ENCODE measurements around the gene PSPN.
"Not testable (repeated sequence)": the region's sequence is repeated elsewhere in the genome, so short reads cannot be mapped to it uniquely, and the experiment has no call there.

PSPN gene

DNA sequence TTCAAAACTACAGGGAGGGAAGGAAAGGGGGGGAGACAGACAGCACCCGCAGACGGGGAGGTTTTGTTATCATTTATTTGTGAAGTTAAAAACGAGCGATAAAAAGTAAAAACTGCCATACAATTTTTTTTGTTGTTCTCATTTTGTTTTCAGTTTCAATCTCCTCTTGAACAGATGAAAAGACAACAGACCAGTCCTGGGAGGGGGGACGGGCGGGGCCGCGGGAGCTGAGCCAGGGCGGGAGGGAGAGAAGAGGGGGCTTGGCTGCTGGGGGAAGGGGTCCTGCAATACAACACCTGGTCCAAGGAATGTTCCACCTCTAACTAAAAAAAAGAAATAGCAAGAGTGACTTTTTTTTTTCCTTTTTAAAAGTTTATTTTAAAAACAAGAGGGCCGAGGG is 37.6 kb upstream of the PSPN start:
- H3K27me3 Mint-ChIP-seq = no peaks in the 10 kb centered on the region
- H3K4me3 Mint-ChIP-seq = no peak overlapping the region
- peaks cover 45% of the 10 kb centered on the region for H3K36me3 Mint-ChIP-seq (ENCODE audit: low read depth)
- no peak overlapping the region for H3K27ac Mint-ChIP-seq
- H3K9me3 Mint-ChIP-seq = no peaks in the 10 kb centered on the region
- no peaks in the 10 kb centered on the region for H3K4me1 Mint-ChIP-seq (ENCODE audit: low read depth)

DNA sequence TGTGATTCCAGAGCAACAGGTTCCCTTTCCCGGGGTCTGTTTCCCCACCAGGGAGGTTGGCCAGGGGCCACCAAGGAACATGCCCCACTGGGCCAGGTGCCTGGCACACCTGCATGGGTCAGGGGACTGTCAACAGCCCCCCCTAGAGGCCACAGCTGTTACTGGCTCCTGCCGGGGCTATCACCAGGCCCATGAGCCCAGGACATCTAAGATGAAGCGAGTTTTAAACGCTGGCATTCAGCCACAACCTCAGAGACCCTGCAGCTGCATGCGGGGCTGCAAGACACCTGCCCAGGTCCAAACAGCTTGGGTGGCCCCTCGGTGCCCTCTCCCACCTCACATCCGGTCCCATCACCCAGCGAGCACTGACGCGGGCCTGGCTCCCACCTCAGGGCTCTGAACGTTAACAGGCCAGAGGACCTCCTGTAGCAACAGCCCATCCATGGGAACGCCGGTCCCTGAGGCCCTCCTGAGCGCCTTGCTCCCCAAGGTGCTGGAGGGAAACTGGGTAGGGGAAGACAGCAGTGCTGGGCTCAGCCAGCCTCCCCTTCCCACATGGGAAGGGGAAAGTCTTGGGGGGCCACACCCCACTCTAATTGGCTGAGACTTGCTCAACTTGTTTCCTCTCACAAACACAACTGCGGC is 36.8 kb upstream of the PSPN start:
- no peak overlapping the region for H3K4me3 Mint-ChIP-seq
- no peaks in the 10 kb centered on the region for H3K27me3 Mint-ChIP-seq
- no peaks in the 10 kb centered on the region for H3K4me1 Mint-ChIP-seq (ENCODE audit: low read depth)
- no peaks in the 10 kb centered on the region for H3K9me3 Mint-ChIP-seq
- peaks cover 40% of the 10 kb centered on the region for H3K36me3 Mint-ChIP-seq (ENCODE audit: low read depth)
- no peak overlapping the region for H3K27ac Mint-ChIP-seq

DNA sequence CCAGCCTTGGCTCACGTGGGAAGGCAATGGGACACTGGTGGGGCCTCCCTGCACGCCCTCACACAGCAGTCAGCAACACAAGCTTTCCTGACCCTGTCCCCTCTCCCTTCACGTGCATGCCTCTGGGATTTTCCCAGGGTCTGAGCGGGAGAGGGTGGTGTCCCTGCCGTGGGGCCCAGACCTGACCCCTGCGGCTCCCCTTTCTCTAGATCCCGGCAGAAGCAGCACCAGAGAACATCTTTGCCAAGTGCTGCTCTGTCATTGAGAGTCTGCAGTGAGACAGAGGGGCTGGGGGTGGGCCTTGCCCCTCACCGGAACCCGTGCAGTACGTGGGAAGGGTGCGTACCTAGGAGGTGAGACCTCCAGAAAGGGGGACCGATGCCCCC is 36.3 kb upstream of the PSPN start:
- H3K4me3 Mint-ChIP-seq = no peak overlapping the region
- H3K27ac Mint-ChIP-seq = no peak overlapping the region
- no peaks in the 10 kb centered on the region for H3K4me1 Mint-ChIP-seq (ENCODE audit: low read depth)
- no peaks in the 10 kb centered on the region for H3K27me3 Mint-ChIP-seq
- H3K9me3 Mint-ChIP-seq = no peaks in the 10 kb centered on the region
- H3K36me3 Mint-ChIP-seq (ENCODE audit: low read depth) = peaks cover 35% of the 10 kb centered on the region

DNA sequence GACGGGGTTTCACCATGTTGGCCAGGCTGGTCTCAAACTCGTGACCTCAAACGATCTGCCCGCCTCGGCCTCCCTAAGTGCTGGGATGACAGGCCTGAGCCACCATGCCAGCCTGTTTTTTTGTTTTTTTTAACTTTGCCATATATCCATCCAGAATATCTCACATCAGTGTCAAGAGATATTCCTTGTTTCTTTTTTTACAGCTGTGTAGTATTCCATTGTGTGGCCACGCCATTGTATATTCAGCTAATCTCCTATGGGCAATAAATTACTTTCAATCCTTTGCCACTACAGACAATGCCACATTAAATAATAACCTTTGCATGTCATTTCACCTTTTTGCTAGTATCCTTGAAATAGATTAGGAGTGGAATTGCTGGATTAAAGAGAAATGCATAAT is 33.6 kb upstream of the PSPN start:
- Mint-ChIP-seq H3K4me3 (no peak overlapping the region), H3K27me3 (no peaks in the 10 kb centered on the region), H3K36me3 (ENCODE audit: low read depth) (peaks cover 17% of the 10 kb centered on the region), H3K4me1 (ENCODE audit: low read depth) (no peaks in the 10 kb centered on the region), H3K27ac (no peak overlapping the region), H3K9me3 (no peaks in the 10 kb centered on the region)

DNA sequence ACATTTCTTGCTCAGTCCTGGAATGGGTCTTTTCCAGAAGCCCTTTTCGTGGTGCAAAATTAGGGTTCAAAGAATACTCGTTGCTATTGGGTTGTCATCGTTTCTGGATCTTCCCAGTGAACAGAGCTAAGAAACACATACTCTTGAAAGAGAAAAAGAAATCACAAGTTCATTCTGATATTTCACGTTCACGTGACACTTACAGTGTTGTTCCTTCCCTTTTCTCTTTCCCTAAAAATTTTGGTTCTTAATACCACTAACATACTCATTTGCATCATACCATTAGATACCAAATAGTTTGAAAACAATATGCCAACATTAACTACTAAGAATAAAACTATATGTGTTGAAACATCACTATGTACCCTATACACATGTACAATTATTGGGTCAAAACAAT is 30.7 kb upstream of the PSPN start:
- Mint-ChIP-seq H3K36me3 (ENCODE audit: low read depth) (no peaks in the 10 kb centered on the region), H3K4me1 (ENCODE audit: low read depth) (no peaks in the 10 kb centered on the region), H3K27me3 (no peaks in the 10 kb centered on the region), H3K27ac (no peak overlapping the region), H3K9me3 (no peaks in the 10 kb centered on the region), H3K4me3 (no peak overlapping the region)

DNA sequence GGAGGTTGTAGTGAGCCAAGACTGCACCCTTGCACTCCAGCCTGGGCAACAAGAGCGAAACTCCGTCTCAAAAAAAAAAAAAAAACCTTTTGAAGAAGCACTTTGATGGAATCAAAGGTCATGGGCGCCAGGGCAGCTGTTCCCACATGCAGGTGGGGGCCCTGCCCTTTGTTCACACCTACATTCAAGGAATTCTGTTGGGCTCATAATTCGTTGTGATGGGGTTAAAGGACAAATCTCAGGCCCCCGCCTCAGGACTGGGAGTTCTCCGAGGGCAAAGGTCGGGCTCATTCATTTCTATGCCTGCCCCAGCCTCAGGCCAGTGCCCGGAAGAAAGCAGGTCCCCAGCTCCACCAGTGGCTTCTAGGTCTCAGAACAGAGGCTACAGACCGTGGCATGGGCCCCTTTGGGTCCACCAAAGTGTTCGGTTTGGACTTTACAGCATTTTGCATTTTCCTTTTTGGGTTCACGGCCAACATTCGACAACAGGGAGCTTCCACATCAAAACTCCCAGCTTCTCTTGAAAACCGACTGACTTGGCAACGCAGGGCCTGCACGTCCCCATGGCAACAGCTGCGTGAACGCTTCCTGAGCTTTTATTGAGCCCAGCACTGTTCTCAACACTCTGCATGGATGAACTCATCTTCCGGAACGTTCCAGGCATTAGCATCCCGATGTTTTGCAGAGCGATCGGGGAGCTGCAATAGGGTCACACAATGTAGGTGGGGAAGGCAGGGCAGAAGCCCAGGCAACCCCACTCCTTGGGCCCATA is 27.3 kb upstream of the PSPN start:
- Mint-ChIP-seq H3K4me3 (no peak overlapping the region), H3K27me3 (no peaks in the 10 kb centered on the region), H3K9me3 (no peaks in the 10 kb centered on the region), H3K4me1 (ENCODE audit: low read depth) (no peaks in the 10 kb centered on the region), H3K27ac (no peak overlapping the region), H3K36me3 (ENCODE audit: low read depth) (no peaks in the 10 kb centered on the region)

DNA sequence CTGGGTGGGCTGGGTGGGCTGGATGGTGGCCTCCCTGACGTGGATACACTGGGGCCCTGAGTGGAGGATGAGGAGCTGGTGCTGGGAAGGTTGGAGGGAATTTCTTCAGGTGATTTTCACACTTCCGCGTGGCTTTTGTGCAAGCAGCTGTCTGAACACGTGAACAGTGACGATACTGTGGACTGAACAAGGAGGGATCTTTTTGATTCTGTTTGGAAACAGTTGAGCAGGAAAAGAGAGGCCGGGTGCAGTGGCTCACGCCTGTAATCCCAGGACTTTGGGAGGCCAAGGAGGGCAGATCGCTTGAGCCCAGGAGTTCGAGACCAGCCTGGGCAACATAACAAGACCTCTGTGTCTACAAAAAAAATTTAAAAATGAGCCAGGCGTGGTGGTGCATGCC is 26.3 kb upstream of the PSPN start:
- no peaks in the 10 kb centered on the region for H3K9me3 Mint-ChIP-seq
- H3K27ac Mint-ChIP-seq = no peak overlapping the region
- no peaks in the 10 kb centered on the region for H3K4me1 Mint-ChIP-seq (ENCODE audit: low read depth)
- no peaks in the 10 kb centered on the region for H3K36me3 Mint-ChIP-seq (ENCODE audit: low read depth)
- H3K4me3 Mint-ChIP-seq = no peak overlapping the region
- H3K27me3 Mint-ChIP-seq = no peaks in the 10 kb centered on the region

DNA sequence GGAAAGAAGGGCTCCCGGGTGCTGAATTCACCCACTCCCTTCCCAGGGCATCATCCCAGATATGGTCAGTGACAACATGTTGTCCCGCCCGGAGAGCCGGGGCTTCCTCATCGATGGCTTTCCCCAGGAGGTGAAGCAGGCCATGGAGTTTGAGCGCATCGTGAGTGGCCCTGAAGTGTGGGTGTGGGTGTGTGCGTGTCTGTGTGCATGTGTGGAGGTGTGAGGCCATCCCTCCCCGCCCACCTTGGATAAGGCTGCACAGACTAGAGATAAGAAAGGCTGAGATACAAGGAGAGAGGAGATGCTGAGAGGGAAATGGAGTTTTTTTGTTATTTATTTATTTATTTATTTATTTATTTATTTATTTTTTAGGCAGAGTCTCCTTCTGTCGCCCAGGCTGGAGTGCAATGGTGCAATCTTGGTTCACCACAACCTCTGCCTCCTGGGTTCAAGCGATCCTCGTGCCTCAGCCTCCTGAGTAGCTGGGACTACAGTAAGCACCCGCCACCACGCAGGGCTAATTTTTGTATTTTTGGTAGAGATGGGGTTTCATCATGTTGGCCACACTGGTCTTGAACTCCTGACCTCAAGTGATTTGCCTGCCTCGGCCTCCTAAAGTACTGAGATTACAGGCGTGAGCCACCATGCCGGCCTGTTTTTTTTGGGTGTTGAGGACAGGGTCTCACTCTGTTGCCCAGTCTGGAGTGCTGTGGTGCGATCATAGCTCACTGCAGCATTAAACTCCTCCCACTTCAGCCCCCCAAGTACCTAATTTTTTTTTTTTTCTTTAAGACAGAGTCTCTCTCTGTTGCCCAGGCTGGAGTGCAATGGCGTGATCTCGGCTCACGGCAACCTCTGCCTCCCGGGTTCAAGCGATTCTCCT is 24.6 kb upstream of the PSPN start:
- H3K9me3 Mint-ChIP-seq; H3K4me1 Mint-ChIP-seq (ENCODE audit: low read depth); H3K27me3 Mint-ChIP-seq; H3K27ac Mint-ChIP-seq; H3K4me3 Mint-ChIP-seq; H3K36me3 Mint-ChIP-seq (ENCODE audit: low read depth): not testable (repeated sequence)

DNA sequence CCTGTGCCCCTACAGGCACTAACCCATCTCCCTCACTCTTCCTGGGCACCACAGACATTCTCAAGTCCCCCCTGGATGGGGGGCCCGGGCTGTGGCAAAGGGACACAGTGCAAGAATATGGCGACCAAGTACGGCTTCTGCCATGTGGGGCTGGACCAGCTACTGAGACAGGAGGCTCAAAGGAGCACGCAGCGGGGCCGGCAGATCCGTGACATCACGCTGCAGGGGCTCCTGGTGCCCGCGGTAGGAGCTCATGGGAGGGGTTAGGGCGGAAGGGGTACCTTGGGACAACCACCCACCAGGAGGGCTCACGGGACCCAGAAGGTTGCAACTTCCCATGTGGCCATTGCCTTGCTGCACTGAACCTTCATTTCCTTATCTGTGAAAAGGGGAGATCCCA is 20.6 kb upstream of the PSPN start:
- H3K4me1 Mint-ChIP-seq (ENCODE audit: low read depth) = peaks cover 20% of the 10 kb centered on the region
- no peaks in the 10 kb centered on the region for H3K27me3 Mint-ChIP-seq
- no peak overlapping the region for H3K4me3 Mint-ChIP-seq
- no peak overlapping the region for H3K27ac Mint-ChIP-seq
- H3K9me3 Mint-ChIP-seq = no peaks in the 10 kb centered on the region
- peaks cover 6% of the 10 kb centered on the region for H3K36me3 Mint-ChIP-seq (ENCODE audit: low read depth)

DNA sequence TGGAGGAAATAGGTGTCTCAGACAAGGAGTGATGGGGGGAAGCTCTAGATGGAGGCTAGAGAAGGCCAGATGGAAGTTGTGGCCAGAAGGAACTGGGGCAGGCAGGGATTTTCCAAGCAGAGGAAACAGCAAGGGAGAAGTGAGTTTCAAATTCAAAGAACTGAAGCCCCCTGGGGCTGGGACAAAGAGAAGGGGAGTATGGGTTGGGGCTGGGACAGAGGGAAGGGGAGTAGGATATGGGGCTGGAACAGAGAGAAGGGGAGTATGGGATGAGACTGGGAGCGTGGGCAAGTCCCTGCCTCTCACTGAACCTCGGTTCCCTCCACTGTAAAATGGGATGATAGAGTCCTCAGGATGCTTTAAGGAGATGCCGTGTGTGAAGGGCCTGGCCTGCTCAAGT is 19.1 kb upstream of the PSPN start:
- Mint-ChIP-seq H3K36me3 (ENCODE audit: low read depth) (peaks cover 12% of the 10 kb centered on the region), H3K27me3 (no peaks in the 10 kb centered on the region), H3K27ac (peak overlapping the region; percentile 58), H3K4me3 (no peak overlapping the region), H3K9me3 (no peaks in the 10 kb centered on the region), H3K4me1 (ENCODE audit: low read depth) (peaks cover 25% of the 10 kb centered on the region)

DNA sequence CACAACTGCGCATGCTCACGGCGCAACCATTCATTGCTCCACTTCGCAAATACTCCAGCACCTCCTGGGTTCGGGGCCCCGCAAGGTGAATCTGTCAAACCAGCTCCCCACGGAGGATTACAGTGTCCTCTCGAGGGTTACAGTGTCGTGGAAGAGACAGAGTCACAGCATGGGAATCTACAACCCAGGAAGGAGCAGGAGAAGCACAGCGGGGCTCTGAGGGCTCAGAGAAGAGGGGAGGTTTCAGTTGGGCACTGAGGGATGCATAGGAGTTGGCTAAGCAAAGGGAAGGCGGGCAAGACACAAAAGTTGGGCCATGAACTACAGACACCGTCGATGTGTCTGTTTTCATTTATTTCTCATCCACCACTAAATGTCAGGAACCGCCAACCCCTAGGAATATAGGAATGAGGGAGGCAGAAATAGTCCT is 18.3 kb upstream of the PSPN start:
- Mint-ChIP-seq H3K27me3 (no peaks in the 10 kb centered on the region), H3K4me3 (peak overlapping the region; percentile 90), H3K27ac (peak overlapping the region; percentile 96), H3K9me3 (no peaks in the 10 kb centered on the region), H3K36me3 (ENCODE audit: low read depth) (peaks cover 18% of the 10 kb centered on the region), H3K4me1 (ENCODE audit: low read depth) (peaks cover 25% of the 10 kb centered on the region)

DNA sequence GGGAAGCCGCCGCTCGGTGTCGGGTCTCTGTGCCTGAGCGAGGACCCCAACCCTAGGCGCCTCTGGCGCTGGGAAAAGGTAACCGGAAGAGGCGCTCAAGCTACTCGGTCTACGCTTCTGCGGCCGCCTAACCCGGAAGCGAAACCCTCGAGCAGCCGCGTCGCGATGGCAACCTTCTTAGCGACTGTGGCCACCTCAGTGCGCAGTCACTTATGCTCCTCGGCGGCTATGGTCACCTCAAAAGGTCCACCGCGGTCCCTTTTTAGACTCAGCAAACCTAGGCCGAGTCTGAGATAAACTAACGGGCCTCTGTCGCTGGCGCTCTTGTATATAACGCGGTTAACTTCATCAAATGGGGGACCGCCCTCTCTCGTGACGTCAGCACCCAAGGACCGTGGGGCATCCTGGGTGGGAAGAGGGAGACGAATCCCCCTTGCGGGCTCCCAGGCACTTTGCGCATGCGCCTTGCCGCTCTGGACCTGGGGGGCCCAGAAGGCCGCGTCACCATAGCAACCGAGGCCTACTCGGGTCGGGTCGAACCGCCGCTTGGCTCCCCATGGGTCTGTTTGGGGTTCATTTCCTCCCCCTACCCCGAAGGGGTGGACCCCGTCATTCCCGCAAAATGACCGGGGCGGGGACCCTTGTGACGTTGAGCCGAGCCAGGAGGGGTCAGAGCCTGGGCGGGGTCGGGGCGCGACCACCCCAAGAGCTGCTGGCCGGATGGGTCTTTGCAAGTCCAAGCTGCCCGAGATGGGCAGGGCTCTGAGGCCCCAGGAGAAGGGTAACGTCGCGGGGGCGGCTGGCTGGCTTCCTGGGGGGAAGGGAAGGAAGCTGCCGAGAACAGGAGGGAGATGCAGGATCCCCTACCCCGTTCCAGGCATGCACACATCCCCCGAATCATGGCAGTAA is 17.6 kb upstream of the PSPN start, which contains the start of gene GTF2F1:
Gene GTF2F1, minus strand, starts transcription at position 91 of the 909 bp plus-strand sequence. CDS start 169 bp downstream, outside the sequence.
- peaks cover 25% of the 10 kb centered on the region for H3K4me1 Mint-ChIP-seq (ENCODE audit: low read depth)
- H3K36me3 Mint-ChIP-seq (ENCODE audit: low read depth) = peaks cover 20% of the 10 kb centered on the region
- peak within 1 kb of the TSS; percentile 90 for H3K4me3 Mint-ChIP-seq
- peak within 1 kb of the TSS; percentile 96 for H3K27ac Mint-ChIP-seq
- H3K9me3 Mint-ChIP-seq = no peaks in the 10 kb centered on the region
- H3K27me3 Mint-ChIP-seq = no peaks in the 10 kb centered on the region

DNA sequence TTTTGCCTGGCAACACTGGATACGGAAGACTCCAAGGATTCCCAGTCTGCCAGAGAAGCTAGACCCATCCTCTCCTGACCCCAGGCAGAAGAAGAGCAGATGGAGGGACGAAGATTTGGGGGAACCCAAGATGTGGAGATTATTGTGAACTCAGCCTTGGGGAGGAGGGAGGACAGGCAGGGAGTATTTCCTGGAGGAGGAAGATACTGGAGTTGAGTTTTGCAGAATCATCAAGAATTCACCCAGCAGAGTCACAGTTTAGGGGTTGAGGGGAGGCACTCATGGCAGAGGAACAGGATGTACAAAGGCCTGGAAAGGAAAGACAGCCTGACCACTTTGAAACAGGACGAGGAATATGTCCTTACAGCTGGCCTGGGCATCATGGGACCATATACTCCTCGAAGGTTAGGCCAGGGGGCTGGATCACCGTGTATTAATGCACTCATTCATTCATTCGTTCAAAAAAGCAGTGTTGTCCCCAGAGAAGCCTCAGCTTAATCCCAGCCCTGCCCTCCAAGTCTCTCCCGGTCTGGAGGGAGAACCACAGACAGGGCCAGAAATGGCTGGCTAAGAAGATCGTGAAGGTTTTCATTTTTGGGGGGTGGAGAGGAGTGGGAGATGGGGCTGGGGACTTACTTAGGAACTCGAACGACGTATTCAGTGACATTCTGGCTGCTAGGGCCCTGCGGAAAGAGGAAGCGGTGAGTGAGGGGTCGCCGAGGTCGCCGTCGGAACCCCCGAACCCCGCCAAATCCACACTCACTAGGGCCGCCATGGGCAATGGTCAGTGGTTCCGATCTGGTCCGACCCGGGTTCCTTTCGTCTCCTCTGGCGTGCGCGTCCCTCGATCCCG is 16.7 kb upstream of the PSPN start:
- peak overlapping the region; percentile 90 for H3K4me3 Mint-ChIP-seq
- peaks cover 23% of the 10 kb centered on the region for H3K36me3 Mint-ChIP-seq (ENCODE audit: low read depth)
- peak overlapping the region; percentile 96 for H3K27ac Mint-ChIP-seq
- H3K9me3 Mint-ChIP-seq = no peaks in the 10 kb centered on the region
- no peaks in the 10 kb centered on the region for H3K27me3 Mint-ChIP-seq
- peaks cover 25% of the 10 kb centered on the region for H3K4me1 Mint-ChIP-seq (ENCODE audit: low read depth)

Measured in stimulated activated naive CD8-positive, alpha-beta T cell treated with anti-CD3 and anti-CD28 coated beads, Interleukin-15, Interleukin-2, amounts not matched to agents 100 ng/mL and 50 ng/mL, for 24 hours (primary cell).